Activated T-helper 1 cell treated with Interleukin-2 at 50 U/mL for 16 hours (primary cell): ENCODE data around the gene DNAJC10.
"Not testable (repeated sequence)": the region's sequence is repeated elsewhere in the genome, so short reads cannot be mapped to it uniquely, and the experiment has no call there.

Experiments
- DNase-seq: peaks from one replicate; pipeline ENCODE4 v3.0.0-alpha.2; 2020; ENCODE audit warnings: low read depth

DNAJC10 gene

GRCh38 chr2:182715892-182716649 is at the start of gene DNAJC10:
TSS of gene DNAJC10 (plus strand) at chr2:182716257. CDS start at chr2:182718087, 1,830 bp downstream.
- peak; percentile 74 for DNase-seq

GRCh38 chr2:182666674-182667314 is 49.3 kb upstream of the DNAJC10 start:
- DNase-seq = no peak

GRCh38 chr2:182667315-182667695 is 48.8 kb upstream of the DNAJC10 start:
- DNase-seq = no peak

- no peak for DNase-seq
Observed at GRCh38 chr2:182668671-182669070, 47.4 kb upstream of the DNAJC10 start.

- no peak for DNase-seq
Observed at GRCh38 chr2:182672466-182673165, 43.4 kb upstream of the DNAJC10 start.

- DNase-seq = no peak
Observed at GRCh38 chr2:182680837-182681236, 35.2 kb upstream of the DNAJC10 start.

GRCh38 chr2:182682210-182682609 is 33.8 kb upstream of the DNAJC10 start:
- DNase-seq = no peak

GRCh38 chr2:182685559-182685958 is 30.5 kb upstream of the DNAJC10 start:
- no peak for DNase-seq

GRCh38 chr2:182686763-182687162 is 29.3 kb upstream of the DNAJC10 start:
- DNase-seq = not testable (repeated sequence)

- no peak for DNase-seq
Observed at GRCh38 chr2:182694189-182694588, 21.9 kb upstream of the DNAJC10 start.

- DNase-seq = no peak
Observed at GRCh38 chr2:182695776-182696175, 20.3 kb upstream of the DNAJC10 start.

GRCh38 chr2:182698671-182699070 is 17.4 kb upstream of the DNAJC10 start:
- DNase-seq = no peak

- DNase-seq = no peak
Observed at GRCh38 chr2:182705761-182706160, 10.3 kb upstream of the DNAJC10 start.

GRCh38 chr2:182706751-182707150 is 9.3 kb upstream of the DNAJC10 start:
- no peak for DNase-seq

GRCh38 chr2:182713601-182714000 is 2.5 kb upstream of the DNAJC10 start:
- no peak for DNase-seq

GRCh38 chr2:182715121-182715891 is 751 bp upstream of the DNAJC10 start:
- no peak for DNase-seq

- DNase-seq = no peak
Observed at GRCh38 chr2:182716650-182716979, 558 bp downstream of the DNAJC10 start.

GRCh38 chr2:182717416-182717815 is 1.4 kb downstream of the DNAJC10 start:
- DNase-seq = no peak

- DNase-seq = no peak
Observed at GRCh38 chr2:182717816-182718215, 1.8 kb downstream of the DNAJC10 start.

- DNase-seq = no peak
Observed at GRCh38 chr2:182718459-182718858, 2.4 kb downstream of the DNAJC10 start.

GRCh38 chr2:182719116-182719515 is 3.1 kb downstream of the DNAJC10 start:
- DNase-seq = not testable (repeated sequence)

GRCh38 chr2:182724656-182725055 is 8.6 kb downstream of the DNAJC10 start:
- no peak for DNase-seq
